ENCODE data around the gene PAQR9. TPM values are rescaled to one million over a fixed set of nuclear protein-coding genes. Genes with fewer than 3 reads are reported as not detected.

The PAQR9 gene
- polyA plus RNA-seq (2012; ENCODE audit: insufficient read length, low read depth) = not detected

GRCh38 chr3:142963516-142964448, at the start of gene PAQR9:
TSS of gene PAQR9 (minus strand) at chr3:142963674. CDS start at chr3:142963336, 338 bp downstream.
- TF ChIP-seq REST (IDR thresholded peaks at IDR 0.05; ENCODE audit: insufficient read depth in 1 of 2, low read depth in 2 of 2, low read length in 2 of 2) (no peak), SIN3A (IDR thresholded peaks at IDR 0.05; ENCODE audit: borderline replicate concordance, insufficient read depth, low read length) (no peak), POLR2AphosphoS5 (IDR thresholded peaks at IDR 0.05; ENCODE audit: low read depth, low read length) (no peak), FOXP2 (optimal IDR thresholded peaks at IDR 0.05; ENCODE audit: borderline replicate concordance, extremely low read depth, extremely low read length, insufficient read depth) (no peak), TAF1 (IDR thresholded peaks at IDR 0.05; ENCODE audit: borderline replicate concordance, insufficient read depth, low read length) (no peak)

- TF ChIP-seq POLR2AphosphoS5 (IDR thresholded peaks at IDR 0.05; ENCODE audit: low read depth, low read length) (no peak), TAF1 (IDR thresholded peaks at IDR 0.05; ENCODE audit: borderline replicate concordance, insufficient read depth, low read length) (no peak), FOXP2 (optimal IDR thresholded peaks at IDR 0.05; ENCODE audit: borderline replicate concordance, extremely low read depth, extremely low read length, insufficient read depth) (no peak), SIN3A (IDR thresholded peaks at IDR 0.05; ENCODE audit: borderline replicate concordance, insufficient read depth, low read length) (no peak), REST (IDR thresholded peaks at IDR 0.05; ENCODE audit: insufficient read depth in 1 of 2, low read depth in 2 of 2, low read length in 2 of 2) (no peak)
Observed at GRCh38 chr3:143011705-143012104, 48.2 kb upstream of the PAQR9 start.

GRCh38 chr3:143010024-143010423, 46.5 kb upstream of the PAQR9 start:
- TF ChIP-seq REST (IDR thresholded peaks at IDR 0.05; ENCODE audit: insufficient read depth in 1 of 2, low read depth in 2 of 2, low read length in 2 of 2) (no peak), TAF1 (IDR thresholded peaks at IDR 0.05; ENCODE audit: borderline replicate concordance, insufficient read depth, low read length) (no peak), FOXP2 (optimal IDR thresholded peaks at IDR 0.05; ENCODE audit: borderline replicate concordance, extremely low read depth, extremely low read length, insufficient read depth) (no peak), POLR2AphosphoS5 (IDR thresholded peaks at IDR 0.05; ENCODE audit: low read depth, low read length) (no peak)

- TF ChIP-seq TAF1 (IDR thresholded peaks at IDR 0.05; ENCODE audit: borderline replicate concordance, insufficient read depth, low read length) (no peak), REST (IDR thresholded peaks at IDR 0.05; ENCODE audit: insufficient read depth in 1 of 2, low read depth in 2 of 2, low read length in 2 of 2) (no peak), SIN3A (IDR thresholded peaks at IDR 0.05; ENCODE audit: borderline replicate concordance, insufficient read depth, low read length) (no peak), FOXP2 (optimal IDR thresholded peaks at IDR 0.05; ENCODE audit: borderline replicate concordance, extremely low read depth, extremely low read length, insufficient read depth) (no peak), POLR2AphosphoS5 (IDR thresholded peaks at IDR 0.05; ENCODE audit: low read depth, low read length) (no peak)
Observed at GRCh38 chr3:143004823-143005222, 41.3 kb upstream of the PAQR9 start.
